Endothelial cell of umbilical vein (primary cell): ENCODE measurements around the gene FGF19. TPM values are rescaled to one million over a fixed set of nuclear protein-coding genes. Genes with fewer than 3 reads are reported as not detected.

Source experiments
- BruUV-seq: library from RNA; stranded (reverse); fragments of 400-500 nt; replicated peaks from 2 replicates; lab custom pipeline; 2021; lab: Mats Ljungman, UMichigan
- CTCF ChIA-PET: fragments of 300-600, 350-600 bp; sonication (Branson Sonifier 250); formaldehyde crosslinking; loops from one replicate; lab custom pipeline; 2021; ENCODE audit warnings: antibody characterized with exemption, inconsistent platforms; lab: Charles Lee
- POLR2A ChIA-PET: fragments of 300-600, 350-600 bp; sonication (Branson Sonifier 250); formaldehyde crosslinking; loops from one replicate; lab custom pipeline; 2021; ENCODE audit warnings: antibody characterized with exemption, inconsistent platforms; lab: Charles Lee
- DNase-seq: peaks from one replicate; pipeline ENCODE4 v3.0.0-alpha.2; 2011; ENCODE audit warnings: low read depth, low spot score
- FAIRE-seq: peaks from 2 replicates; lab custom pipeline; 2011; peaks lifted over from hg19 to GRCh38; lab: Jason Lieb, UNC
- H2AFZ ChIP-seq: 2 replicates; pipeline ENCODE4 v1.6.0; 2012; ENCODE audit warnings: low read depth, low read length, control low read depth, inconsistent platforms
- H3K27ac ChIP-seq: 2 replicates; pipeline ENCODE4 v1.5.1; 2011; ENCODE audit warnings: low read depth, mild to moderate bottlenecking, control low read depth, low read length, moderate library complexity; ENCODE audit not compliant: insufficient read depth
- H3K27me3 ChIP-seq, 2 experiments: 2 replicates each; pipeline versions ENCODE4 v1.6.0 to v1.6.1; 2011; ENCODE audit warnings: low read length in 2 of 2, mixed read lengths in 1 of 2; ENCODE audit not compliant: control insufficient read depth in 2 of 2, insufficient read depth in 2 of 2
- H3K36me3 ChIP-seq, 2 experiments: 2 replicates in 1 of 2; 3 replicates in 1 of 2; pipeline ENCODE4 v1.5.1; 2011; ENCODE audit warnings: low read length in 2 of 2, mild to moderate bottlenecking in 1 of 2, moderate library complexity in 1 of 2; ENCODE audit not compliant: control insufficient read depth in 2 of 2, insufficient read depth in 2 of 2; ENCODE audit errors: extremely low read depth in 1 of 2
- H3K4me1 ChIP-seq: 3 replicates; pipeline ENCODE4 v1.5.1; 2011; ENCODE audit warnings: mild to moderate bottlenecking, low read length; ENCODE audit not compliant: control insufficient read depth, insufficient read depth; ENCODE audit errors: extremely low read depth
- H3K4me2 ChIP-seq: 2 replicates; pipeline ENCODE4 v1.6.1; 2011; ENCODE audit warnings: low read length, control low read depth, mixed read lengths; ENCODE audit not compliant: insufficient read depth
- H3K4me3 ChIP-seq, 3 experiments: fragments of 200-600 bp in 1 of 3; sonication (generic), shearing (Covaris generic) in 1 of 3; replicated peaks in 1 of 3; 2 replicates each; pipeline ENCODE4 v1.5.1; 2011 to 2016; ENCODE audit warnings: control low read depth in 3 of 3, low read length in 3 of 3, mild to moderate bottlenecking in 2 of 3, inconsistent platforms in 1 of 3, low read depth in 1 of 3, moderate library complexity in 1 of 3; ENCODE audit not compliant: insufficient read depth in 1 of 3
- H3K79me2 ChIP-seq: 2 replicates; pipeline ENCODE4 v1.6.0; 2012; ENCODE audit warnings: low read length, inconsistent platforms; ENCODE audit not compliant: control insufficient read depth, insufficient read depth
- H3K9ac ChIP-seq: replicated peaks from 2 replicates; pipeline ENCODE3; 2011; ENCODE audit warnings: low read length, control low read depth; ENCODE audit not compliant: insufficient read depth; ENCODE audit errors: extremely low read depth
- H3K9me1 ChIP-seq: replicated peaks from 3 replicates; pipeline ENCODE4 v1.6.0; 2011; ENCODE audit warnings: mild to moderate bottlenecking, low read length; ENCODE audit not compliant: control insufficient read depth, insufficient read depth; ENCODE audit errors: extremely low read depth
- H3K9me3 ChIP-seq: replicated peaks from 2 replicates; pipeline ENCODE4 v1.5.1; 2012; ENCODE audit warnings: low read length, inconsistent platforms; ENCODE audit not compliant: control insufficient read depth, insufficient read depth
- H4K20me1 ChIP-seq: replicated peaks from 2 replicates; pipeline ENCODE3; 2011; ENCODE audit warnings: mild to moderate bottlenecking, low read length; ENCODE audit not compliant: control insufficient read depth, insufficient read depth; ENCODE audit errors: extremely low read depth
- EZH2 ChIP-seq: IDR thresholded peaks from 2 replicates; pipeline ENCODE4 v1.6.1; 2012; ENCODE audit warnings: borderline replicate concordance, low read depth, mild to moderate bottlenecking, moderate library complexity, low read length, inconsistent platforms; ENCODE audit not compliant: severe bottlenecking
- FOS ChIP-seq: IDR thresholded peaks from 2 replicates; pipeline ENCODE4 v1.6.1; 2011; ENCODE audit warnings: mild to moderate bottlenecking, low read length, moderate library complexity, borderline replicate concordance; ENCODE audit not compliant: insufficient read depth
- GATA2 ChIP-seq: IDR thresholded peaks from 2 replicates; pipeline ENCODE4 v1.7.0; 2011; ENCODE audit warnings: low read depth, mild to moderate bottlenecking, moderate library complexity, mixed read lengths, low read length; ENCODE audit not compliant: insufficient read length, insufficient read depth
- JUN ChIP-seq: IDR thresholded peaks from 2 replicates; pipeline ENCODE4 v1.6.1; 2011; ENCODE audit warnings: borderline replicate concordance, low read depth; ENCODE audit not compliant: insufficient read length, insufficient read depth
- MAX ChIP-seq: IDR thresholded peaks from 2 replicates; pipeline ENCODE4 v1.6.1; 2011; ENCODE audit not compliant: insufficient read depth, insufficient read length
- MYC ChIP-seq: IDR thresholded peaks from one replicate; pipeline ENCODE4 v1.6.1; 2011; ENCODE audit warnings: mild to moderate bottlenecking, low read depth, low read length
- POLR2A ChIP-seq: IDR thresholded peaks from 2 replicates; pipeline ENCODE4 v1.6.1; 2012; ENCODE audit warnings: low read depth, mild to moderate bottlenecking, control low read depth, low read length
- POLR2AphosphoS5 ChIP-seq: IDR thresholded peaks from 2 replicates; pipeline ENCODE4 v1.6.1; 2012; ENCODE audit warnings: low read depth, mild to moderate bottlenecking, control low read depth, low read length, moderate library complexity; ENCODE audit not compliant: insufficient read depth
- dilution Hi-C: fragments of 300-500 bp; cut with MboI; formaldehyde crosslinking; loops from one replicate; pipeline ENCODE4 v1.15.0; 2019; ENCODE audit warnings: low sequenced_read_pairs; ENCODE audit not compliant: extremely low pct_ligation_motif_present
- intact Hi-C: fragments of 100-400 bp; cut with micrococcal nuclease; formaldehyde crosslinking; loops from one replicate; pipeline ENCODE4 v1.10.0; 2022
- polyA plus RNA-seq, 4 experiments: library from polyadenylated mRNA; depleted of rRNA in 3 of 4; stranded (reverse) in 3 of 4; unstranded in 1 of 4; fragments of >200 nt; gene quantifications; 2 replicates each; pipeline versions ENCODE4 v1.2.1 to v1.2.3, GENCODE V29; 2011 to 2012; ENCODE audit warnings: missing spikeins in 1 of 4
- total RNA-seq: library from RNA; stranded (reverse); gene quantifications from 2 replicates; pipeline ENCODE4 v1.2.3, GENCODE V29; 2021
- TF ChIP-seq, protein P1 (sequence below), 2 donors: IDR thresholded peaks; 1 replicate in 1 of 2; 2 replicates in 1 of 2; pipeline ENCODE4 v1.5.1; 2011; ENCODE audit warnings: low read length in 2 of 2, mild to moderate bottlenecking in 2 of 2, moderate library complexity in 2 of 2, control low read depth in 1 of 2, inconsistent platforms in 1 of 2, low read depth in 1 of 2; ENCODE audit not compliant: insufficient read depth in 1 of 2; ENCODE audit errors: extremely low read depth in 1 of 2

The FGF19 gene
- total and polyA plus RNA-seq, 2 donors (not counting 3 experiments of a cell fraction or from before 2014, with no cell fraction given): 0.03 TPM; not detected in 1

- ChIA-PET POLR2A (no interaction called here), CTCF (interaction anchor here (1.7 kb wide), 1 partner anchor 564 kb away, joined by 7 read pairs; no protein-coding TSS in a partner anchor)
- Histone ChIP-seq H3K4me1 (no peaks in the 10 kb centered on the region), H4K20me1 (no peaks in the 10 kb centered on the region), H3K27me3 (no peaks in the 10 kb centered on the region), H3K4me2 (no peak overlapping the region), H3K9ac (no peak overlapping the region), H3K4me3 (no peak overlapping the region), H3K36me3 (peaks cover 4 to 22% of the 10 kb centered on the region in 2 experiments), H3K9me1 (no peaks in the 10 kb centered on the region), H3K27ac (no peak overlapping the region), H3K79me2 (peaks cover 2% of the 10 kb centered on the region), H2AFZ (no peak overlapping the region), H3K9me3 (no peaks in the 10 kb centered on the region)
- dilution Hi-C loops: loop anchor here (25.0 kb wide), 1 partner anchor 553 kb away; no protein-coding TSS in a partner anchor
- BruUV-seq: no TSS peak
- no peak for DNase-seq
- no peak for FAIRE-seq
- no peak for TF ChIP-seq MYC
- no peak for TF ChIP-seq POLR2AphosphoS5
- no peak for TF ChIP-seq FOS
- TF ChIP-seq, protein P1, sequence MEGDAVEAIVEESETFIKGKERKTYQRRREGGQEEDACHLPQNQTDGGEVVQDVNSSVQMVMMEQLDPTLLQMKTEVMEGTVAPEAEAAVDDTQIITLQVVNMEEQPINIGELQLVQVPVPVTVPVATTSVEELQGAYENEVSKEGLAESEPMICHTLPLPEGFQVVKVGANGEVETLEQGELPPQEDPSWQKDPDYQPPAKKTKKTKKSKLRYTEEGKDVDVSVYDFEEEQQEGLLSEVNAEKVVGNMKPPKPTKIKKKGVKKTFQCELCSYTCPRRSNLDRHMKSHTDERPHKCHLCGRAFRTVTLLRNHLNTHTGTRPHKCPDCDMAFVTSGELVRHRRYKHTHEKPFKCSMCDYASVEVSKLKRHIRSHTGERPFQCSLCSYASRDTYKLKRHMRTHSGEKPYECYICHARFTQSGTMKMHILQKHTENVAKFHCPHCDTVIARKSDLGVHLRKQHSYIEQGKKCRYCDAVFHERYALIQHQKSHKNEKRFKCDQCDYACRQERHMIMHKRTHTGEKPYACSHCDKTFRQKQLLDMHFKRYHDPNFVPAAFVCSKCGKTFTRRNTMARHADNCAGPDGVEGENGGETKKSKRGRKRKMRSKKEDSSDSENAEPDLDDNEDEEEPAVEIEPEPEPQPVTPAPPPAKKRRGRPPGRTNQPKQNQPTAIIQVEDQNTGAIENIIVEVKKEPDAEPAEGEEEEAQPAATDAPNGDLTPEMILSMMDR (IDR thresholded peaks at IDR 0.05; ENCODE audit: extremely low read depth in 1 of 2, insufficient read depth in 1 of 2, low read depth in 1 of 2, low read length in 2 of 2): no peak
- TF ChIP-seq MAX: no peak
- TF ChIP-seq JUN: no peak
- no peak for TF ChIP-seq GATA2
- no peak for TF ChIP-seq POLR2A
- TF ChIP-seq EZH2: no peak
- intact Hi-C loops: no loop called here
These were observed 38.2 kb downstream of the FGF19 start for GRCh38 chr11:69665669-69666068.
